Heart left ventricle (tissue), 16 donors: ENCODE measurements around the gene DISP1. TPM values are rescaled to one million over a fixed set of nuclear protein-coding genes. Genes with fewer than 3 reads are reported as not detected.

Experiments used
- ATAC-seq, 4 donors: fragments of 200-7000 bp; cut with Tn5 transposase; one replicate each; pipeline ENCODE4 v1.9.1; 2020 to 2022; ENCODE audit warnings: moderate library complexity in 4 of 4, mild to moderate bottlenecking in 3 of 4, moderate number of reproducible peaks in 1 of 4
- DNase-seq, 5 donors: peaks; one replicate each; pipeline ENCODE4 v3.0.0-alpha.2; 2020
- H3K27ac ChIP-seq, 12 donors: fragments of 200-600 bp; sonication (generic) in 4 of 12; one replicate each; pipeline versions ENCODE4 v1.5.0 to v1.8.0; 2016 to 2022; ENCODE audit warnings: mild to moderate bottlenecking in 2 of 12
- H3K27me3 ChIP-seq, 9 donors: fragments of 200-600 bp; sonication (generic) in 2 of 9; one replicate each; pipeline versions ENCODE4 v1.5.1 to v1.8.0; 2016 to 2022; ENCODE audit warnings: mild to moderate bottlenecking in 3 of 9
- H3K36me3 ChIP-seq, 9 donors: fragments of 200-600 bp; sonication (generic) in 2 of 9; one replicate each; pipeline versions ENCODE4 v1.5.0 to v1.8.0; 2018 to 2022; ENCODE audit warnings: mild to moderate bottlenecking in 2 of 9
- H3K4me1 ChIP-seq, 12 donors: fragments of 200-600 bp; sonication (generic) in 4 of 12; one replicate each; pipeline versions ENCODE4 v1.5.0 to v1.8.0; 2016 to 2022; ENCODE audit warnings: mild to moderate bottlenecking in 3 of 12
- H3K4me3 ChIP-seq, 12 donors: fragments of 200-600 bp; sonication (generic) in 4 of 12; one replicate each; pipeline versions ENCODE4 v1.5.0 to v1.8.0; 2017 to 2022; ENCODE audit warnings: mild to moderate bottlenecking in 9 of 12, moderate library complexity in 4 of 12
- H3K9me3 ChIP-seq, 12 donors: fragments of 200-600 bp; sonication (generic) in 4 of 12; one replicate each; pipeline versions ENCODE4 v1.5.0 to v1.8.0; 2016 to 2022; ENCODE audit warnings: mild to moderate bottlenecking in 1 of 12
- CTCF ChIP-seq, 12 donors: fragments of 200-600 bp; sonication (generic) in 4 of 12; IDR thresholded peaks; one replicate each; pipeline versions ENCODE4 v1.5.0 to v1.8.0; 2018 to 2022; ENCODE audit warnings: antibody characterized with exemption in 12 of 12, mild to moderate bottlenecking in 5 of 12
- POLR2A ChIP-seq, 2 donors: fragments of 450-650 bp; IDR thresholded peaks; one replicate each; pipeline ENCODE4 v1.6.1; 2017; ENCODE audit warnings: antibody characterized with exemption in 2 of 2, mild to moderate bottlenecking in 2 of 2, moderate library complexity in 2 of 2
- WGBS, 4 donors: extraction: QIAGEN DNeasy Blood & Tissue Kit in 2 of 4; methylation state at CpG; one replicate each; pipeline versions ENCODE4 v1.1.5 to v1.1.7; 2013 to 2018; 5-methylcytosine and 5-hydroxymethylcytosine counted together
- intact Hi-C, 10 donors: fragments of 100-400 bp; cut with DNase I; formaldehyde crosslinking; loops; one replicate each; pipeline versions ENCODE4 v1.11.1 to v1.14.2; 2022
- polyA plus RNA-seq, 2 donors: library from polyadenylated mRNA; stranded (reverse); fragments of 200-250 nt; gene quantifications; one replicate each; pipeline ENCODE4 v1.2.3, GENCODE V29; 2013
- total RNA-seq, 9 donors: library from RNA; depleted of rRNA in 2 of 9; stranded (reverse); fragments of >200 nt in 2 of 9; fragmentation: NEBNext Ultra II Directional in 3 of 9; extraction: Animal tissue kit (Norgen Biotek cat#: 25700) in 3 of 9; gene quantifications; one replicate each; pipeline versions ENCODE4 v1.1.0 to v1.2.4, GENCODE V29; 2016 to 2023
- donor health status: ischemic (EF 13 %, LVEDD 7.1; RV severe dilation, severe dysfunction).
- donor health status: healthy with polysubstance abuse.
- donor health status: DM: no; HTN: yes; CAD: no.
- donor health status: DM: no; HTN: no; CAD: no.
- donor health status: ischemic (EF 25% LVEDD 6.9; RV normal size, moderate dysfunction).
- donor health status: ischemic (EF 25% LVEDD 5.7; RV mildly dilated, moderate dysfunction).
- donor health status: healthy.
- donor health status: DM: yes; HTN: yes; CAD: no.
- donor health status: ischemic (EF 35%, LVEDD 5.7; RV mildly dilated, moderate dysfunction).
- donor health status: nonischemic (EF 11% LVEDD 7.7; RV severe dilation, severe dysfunction).
- donor health status: DM: yes; HTN: yes; CAD: no.
- donor health status: PGD.
- donor health status: ischemic (EF 29% LVEDD 5.4; RV normal size, mild dysfunction).
- donor health status: nonischemic (EF 23%, LVEDD 6.1; RV moderate dilation, normal function).

Gene DISP1
- total and polyA plus RNA-seq, 11 donors, result 2.3 to 16.3 (median 5.8) TPM

GRCh38 chr1:222801067-222801466 lies 13.8 kb upstream of the DISP1 start:
- Histone ChIP-seq H3K36me3 (no peaks in the 10 kb centered on the region), H3K9me3 (no peaks in the 10 kb centered on the region), H3K4me1 (no peaks in the 10 kb centered on the region), H3K4me3 (no peak overlapping the region), H3K27ac (no peak overlapping the region), H3K27me3 (peaks cover 0 to 7% (median 0%) of the 10 kb centered on the region in 9 donors)
- no peak for DNase-seq
- TF ChIP-seq CTCF (IDR thresholded peaks at IDR 0.05) (no peak), POLR2A (IDR thresholded peaks at IDR 0.05) (no peak)
- ATAC-seq, result no peak
- 89 to 97% (median 95%) methylated on average over 4 of the region's 4 CpGs for WGBS, 4 donors
- intact Hi-C loops, result no loop called here

- H3K36me3 ChIP-seq, result no peaks in the 10 kb centered on the region
- intact Hi-C loops, result loop anchor here in 4 of 10 donors (10.0 kb wide), 3 partner anchors 113 to 263 kb away; no protein-coding TSS in a partner anchor
These were observed 3.2 kb upstream of the DISP1 start for GRCh38 chr1:222811671-222812070.

GRCh38 chr1:222813866-222814535 lies 838 bp upstream of the DISP1 start:
- Histone ChIP-seq H3K4me1 (peaks cover 0 to 37% (median 14%) of the 10 kb centered on the region in 12 donors), H3K9me3 (no peaks in the 10 kb centered on the region), H3K4me3 (peak overlapping the region in 9 of 12 donors; percentile 64 to 93 (median 89)), H3K27me3 (peaks cover 0 to 3% (median 0%) of the 10 kb centered on the region in 9 donors), H3K27ac (peak overlapping the region in 11 of 12 donors; percentile 70 to 97 (median 87)), H3K36me3 (no peaks in the 10 kb centered on the region)
- WGBS, 4 donors, result 75 to 84% (median 78%) methylated on average over 14 of the region's 14 CpGs
- ATAC-seq (no peak), DNase-seq (no peak)
- intact Hi-C loops, result loop anchor here in 4 of 10 donors (2.0 to 10.0 kb wide), 4 partner anchors 111 to 263 kb away; no protein-coding TSS in a partner anchor
- TF ChIP-seq CTCF (IDR thresholded peaks at IDR 0.05), result no peak
- no peak for TF ChIP-seq POLR2A (IDR thresholded peaks at IDR 0.05)

More at GRCh38 chr1:222811671-222812070, 3.2 kb upstream of the DISP1 start:
- ATAC-seq (no peak), DNase-seq (no peak)
- Histone ChIP-seq H3K27ac (no peak overlapping the region), H3K4me1 (peaks cover 0 to 21% (median 13%) of the 10 kb centered on the region in 12 donors), H3K4me3 (no peak overlapping the region), H3K27me3 (peaks cover 0 to 3% (median 0%) of the 10 kb centered on the region in 9 donors), H3K9me3 (no peaks in the 10 kb centered on the region)
- TF ChIP-seq CTCF (IDR thresholded peaks at IDR 0.05) (no peak), POLR2A (IDR thresholded peaks at IDR 0.05) (no peak)
- WGBS, 4 donors, result 81 to 86% (median 85%) methylated on average over 4 of the region's 4 CpGs

- TF ChIP-seq CTCF (IDR thresholded peaks at IDR 0.05) (no peak), POLR2A (IDR thresholded peaks at IDR 0.05) (no peak)
These were observed 564 bp downstream of the DISP1 start for GRCh38 chr1:222815440-222815765.

More at GRCh38 chr1:222815440-222815765, 564 bp downstream of the DISP1 start:
- intact Hi-C loops, result loop anchor here in 5 of 10 donors (1.0 to 10.0 kb wide), 5 partner anchors 109 to 261 kb away; no protein-coding TSS in a partner anchor
- H3K36me3 ChIP-seq, result no peaks in the 10 kb centered on the region
- 2 to 4% (median 3%) methylated on average over 11 of the region's 11 CpGs for WGBS, 4 donors
- no peaks in the 10 kb centered on the region for H3K9me3 ChIP-seq
- no peaks in the 10 kb centered on the region for H3K27me3 ChIP-seq
- ATAC-seq (no peak), DNase-seq (no peak)
- H3K4me3 ChIP-seq, result peak overlapping the region; percentile 64 to 93 (median 87)
- H3K4me1 ChIP-seq, result peaks cover 0 to 37% (median 14%) of the 10 kb centered on the region in 12 donors
- peak overlapping the region; percentile 49 to 97 (median 87) for H3K27ac ChIP-seq
